IMR-90 (cell line): Measurements from ENCODE around the gene RAI1. TPM values are rescaled to one million over a fixed set of nuclear protein-coding genes. Genes with fewer than 3 reads are reported as not detected.

Experiments
- ATAC-seq: fragments of 200-7000 bp; cut with Tn5 transposase; 2 replicates; pipeline ENCODE4 v1.9.1; 2020; ENCODE audit warnings: low read depth, mild to moderate bottlenecking, moderate library complexity
- BruUV-seq: library from RNA; stranded (reverse); fragments of 400-500 nt; replicated peaks from 2 replicates; lab custom pipeline; 2021; lab: Mats Ljungman, UMichigan
- CTCF ChIA-PET: fragments of 300-600 bp; formaldehyde crosslinking; extraction: SDS; loops from one replicate; lab custom pipeline; 2021; ENCODE audit warnings: antibody characterized with exemption; lab: Yijun Ruan, JAX
- POLR2A ChIA-PET: fragments of 300-600 bp; sonication (Branson Sonifier 250); formaldehyde crosslinking; loops from one replicate; lab custom pipeline; 2022; ENCODE audit warnings: antibody characterized with exemption; ENCODE audit not compliant: unreplicated experiment; lab: Charles Lee
- DNase-seq: peaks from one replicate; pipeline ENCODE4 v3.0.0; 2013
- H2AFZ ChIP-seq: replicated peaks from 2 replicates; pipeline ENCODE3; 2013; ENCODE audit warnings: low read length, mild to moderate bottlenecking; ENCODE audit not compliant: poor library complexity
- H2AK5ac ChIP-seq: 2 replicates; pipeline ENCODE4 v1.6.1; 2013; ENCODE audit warnings: low read depth, low read length, inconsistent platforms
- H2AK9ac ChIP-seq: replicated peaks from 2 replicates; pipeline ENCODE3; 2013; ENCODE audit warnings: mild to moderate bottlenecking, low read depth, low read length, moderate library complexity; ENCODE audit not compliant: poor library complexity
- H2BK120ac ChIP-seq: 2 replicates; pipeline ENCODE4 v1.6.1; 2013; ENCODE audit warnings: low read depth, low read length, inconsistent platforms
- H2BK15ac ChIP-seq: 3 replicates; pipeline ENCODE4 v1.6.1; 2013; ENCODE audit warnings: low read depth, low read length, inconsistent platforms
- H2BK20ac ChIP-seq: 2 replicates; pipeline ENCODE4 v1.6.1; 2013; ENCODE audit warnings: low read depth, mild to moderate bottlenecking, inconsistent platforms, low read length, moderate library complexity
- H2BK5ac ChIP-seq: 2 replicates; pipeline ENCODE4 v1.6.1; 2013; ENCODE audit warnings: mild to moderate bottlenecking, low read depth, low read length, inconsistent platforms; ENCODE audit not compliant: poor library complexity, severe bottlenecking
- H3K14ac ChIP-seq: replicated peaks from 2 replicates; pipeline ENCODE4 v1.6.1; 2013; ENCODE audit warnings: low read depth, low read length, inconsistent platforms
- H3K18ac ChIP-seq: 2 replicates; pipeline ENCODE4 v1.6.1; 2013; ENCODE audit warnings: low read depth, low read length, control low read depth
- H3K23ac ChIP-seq: 2 replicates; pipeline ENCODE4 v1.6.1; 2013; ENCODE audit warnings: low read depth, low read length, inconsistent platforms
- H3K27ac ChIP-seq: 2 replicates; pipeline ENCODE4 v1.5.1; 2013; ENCODE audit warnings: mild to moderate bottlenecking, control low read depth, low read length; ENCODE audit not compliant: insufficient read depth
- H3K27me3 ChIP-seq: 2 replicates; pipeline ENCODE4 v1.6.1; 2013; ENCODE audit warnings: low read length; ENCODE audit not compliant: control insufficient read depth, insufficient read depth
- H3K36me3 ChIP-seq: 2 replicates; pipeline ENCODE4 v1.6.1; 2013; ENCODE audit warnings: low read length, mixed read lengths; ENCODE audit not compliant: control insufficient read depth, insufficient read depth
- H3K4ac ChIP-seq: 2 replicates; pipeline ENCODE4 v1.6.1; 2013; ENCODE audit warnings: low read depth, low read length, inconsistent platforms
- H3K4me1 ChIP-seq: 2 replicates; pipeline ENCODE4 v1.6.1; 2013; ENCODE audit warnings: low read length, mixed read lengths; ENCODE audit not compliant: control insufficient read depth, insufficient read depth
- H3K4me2 ChIP-seq: 2 replicates; pipeline ENCODE4 v1.6.1; 2013; ENCODE audit warnings: low read depth, mild to moderate bottlenecking, control low read depth, low read length, moderate library complexity
- H3K4me3 ChIP-seq: 2 replicates; pipeline ENCODE4 v1.5.1; 2013; ENCODE audit warnings: low read depth, mild to moderate bottlenecking, control low read depth, low read length, moderate library complexity; ENCODE audit not compliant: insufficient read depth
- H3K56ac ChIP-seq: 2 replicates; pipeline ENCODE4 v1.6.1; 2013; ENCODE audit warnings: low read length, inconsistent platforms; ENCODE audit not compliant: insufficient read depth; ENCODE audit errors: extremely low read depth
- H3K79me1 ChIP-seq, 2 experiments: 2 replicates each; pipeline ENCODE4 v1.6.1; 2013; ENCODE audit warnings: low read length in 2 of 2, inconsistent platforms in 1 of 2, low read depth in 1 of 2
- H3K9ac ChIP-seq: 2 replicates; pipeline ENCODE4 v1.6.1; 2013; ENCODE audit warnings: low read depth, low read length, control low read depth
- H3K9me1 ChIP-seq: 2 replicates; pipeline ENCODE4 v1.6.1; 2013; ENCODE audit warnings: low read length, inconsistent platforms; ENCODE audit not compliant: insufficient read depth
- H3K9me3 ChIP-seq: 2 replicates; pipeline ENCODE4 v1.6.1; 2013; ENCODE audit warnings: low read length; ENCODE audit not compliant: control insufficient read depth, insufficient read depth
- H4K20me1 ChIP-seq: 2 replicates; pipeline ENCODE4 v1.6.1; 2013; ENCODE audit warnings: low read length, inconsistent platforms; ENCODE audit not compliant: insufficient read depth
- H4K5ac ChIP-seq: 2 replicates; pipeline ENCODE4 v1.6.1; 2013; ENCODE audit warnings: mild to moderate bottlenecking, low read depth, low read length, control low read depth
- H4K8ac ChIP-seq, 2 experiments: 2 replicates each; pipeline ENCODE4 v1.6.1; 2013; ENCODE audit warnings: low read depth in 2 of 2, low read length in 2 of 2, control low read depth in 1 of 2, inconsistent platforms in 1 of 2
- H4K91ac ChIP-seq: 2 replicates; pipeline ENCODE4 v1.6.1; 2013; ENCODE audit warnings: low read depth, low read length, inconsistent platforms; ENCODE audit not compliant: insufficient read depth
- BHLHE40 ChIP-seq: fragments of 150-350 bp; IDR thresholded peaks from 2 replicates; pipeline ENCODE4 v1.6.1; 2016; ENCODE audit warnings: mild to moderate bottlenecking, low read depth, low read length
- CTCF ChIP-seq: conservative IDR thresholded peaks from 2 replicates; pipeline ENCODE4 v1.5.1; 2012; ENCODE audit warnings: mild to moderate bottlenecking, low read depth, low read length, improper control_type of control experiment
- ELK1 ChIP-seq: fragments of 150-350 bp; IDR thresholded peaks from 2 replicates; pipeline ENCODE4 v1.6.1; 2016; ENCODE audit warnings: low read depth, mild to moderate bottlenecking, low read length, moderate library complexity, borderline replicate concordance
- FOS ChIP-seq: fragments of 150-350 bp; IDR thresholded peaks from 2 replicates; pipeline ENCODE4 v1.6.1; 2016; ENCODE audit warnings: low read depth, low read length
- MAZ ChIP-seq: IDR thresholded peaks from 2 replicates; pipeline ENCODE4 v1.6.1; 2012; ENCODE audit warnings: low read depth, mild to moderate bottlenecking, low read length, improper control_type of control experiment, moderate library complexity, borderline replicate concordance
- MXI1 ChIP-seq: IDR thresholded peaks from 2 replicates; pipeline ENCODE4 v1.6.1; 2012; ENCODE audit warnings: low read depth, mild to moderate bottlenecking, low read length, moderate library complexity, borderline replicate concordance
- POLR2A ChIP-seq: IDR thresholded peaks from 2 replicates; pipeline ENCODE4 v1.6.1; 2012; ENCODE audit warnings: mild to moderate bottlenecking, low read depth, low read length
- RAD21 ChIP-seq: IDR thresholded peaks from 2 replicates; pipeline ENCODE4 v1.6.1; 2012; ENCODE audit warnings: low read length, improper control_type of control experiment
- RCOR1 ChIP-seq: IDR thresholded peaks from 2 replicates; pipeline ENCODE4 v1.6.1; 2012; ENCODE audit warnings: mild to moderate bottlenecking, low read length, improper control_type of control experiment; ENCODE audit not compliant: insufficient replicate concordance
- SMC3 ChIP-seq: fragments of 150-350 bp; IDR thresholded peaks from 2 replicates; pipeline ENCODE4 v1.6.1; 2016; ENCODE audit warnings: low read depth, mild to moderate bottlenecking, antibody characterized with exemption, low read length, moderate library complexity
- WGBS, 2 experiments: methylation state at CpG; one replicate each; pipeline versions ENCODE4 v1.1.5 to v1.1.7; 2013; ENCODE audit warnings: missing lambda C conversion rate in 2 of 2; ENCODE audit not compliant: insufficient read length in 1 of 2; ENCODE audit errors: extremely low coverage in 2 of 2; 5-methylcytosine and 5-hydroxymethylcytosine counted together
- dilution Hi-C: fragments of 300-500 bp; cut with HindIII; formaldehyde crosslinking; loops from one replicate; pipeline ENCODE4 v1.14.3; 2018; ENCODE audit warnings: low sequenced_read_pairs; ENCODE audit not compliant: unreplicated experiment
- in situ Hi-C: fragments of 300-500 bp; cut with MboI; formaldehyde crosslinking; loops from 3 replicates; pipeline ENCODE4 v1.14.3; 2019; ENCODE audit warnings: low sequenced_read_pairs, inconsistent platforms, mixed read lengths
- intact Hi-C: fragments of 100-400 bp; cut with micrococcal nuclease; formaldehyde crosslinking; loops from 2 replicates; pipeline ENCODE4 v1.10.0; 2022
- polyA plus RNA-seq, 3 experiments: library from polyadenylated mRNA; depleted of rRNA; stranded (reverse); fragments of >200 nt; gene quantifications; 2 replicates each; pipeline ENCODE4 v1.2.3, GENCODE V29; 2012; ENCODE audit warnings: low replicate concordance in 1 of 3
- total RNA-seq: library from RNA; depleted of rRNA; stranded (reverse); fragments of >200 nt; gene quantifications from 2 replicates; pipeline ENCODE4 v1.2.3, GENCODE V29; 2012

RAI1 gene
- total and polyA plus RNA-seq, 2 of the 4 experiments (the other 2 are of a cell fraction): 1.8 to 10.5 TPM

- no TSS peak for BruUV-seq
- Histone ChIP-seq H4K20me1 (peaks cover 76% of the 10 kb centered on the region), H3K23ac (no peak overlapping the region), H3K14ac (no peak overlapping the region), H3K9me3 (no peaks in the 10 kb centered on the region), H3K79me1 (peaks cover 18 to 89% of the 10 kb centered on the region in 2 experiments), H2BK120ac (no peak overlapping the region), H2BK15ac (no peak overlapping the region), H4K5ac (no peak overlapping the region), H3K56ac (no peak overlapping the region), H3K4me3 (no peak overlapping the region), H2BK20ac (no peak overlapping the region), H3K36me3 (peaks cover 60% of the 10 kb centered on the region), H4K91ac (no peak overlapping the region), H2AK9ac (no peak overlapping the region), H4K8ac (no peak overlapping the region), H3K9ac (no peak overlapping the region), H3K4me1 (peaks cover 10% of the 10 kb centered on the region; the same call in 1 of the 2 replicates), H2BK5ac (no peak overlapping the region), H3K4me2 (no peak overlapping the region), H3K27me3 (no peaks in the 10 kb centered on the region), H3K4ac (no peak overlapping the region), H2AK5ac (no peak overlapping the region), H2AFZ (no peak overlapping the region), H3K18ac (no peak overlapping the region), H3K27ac (no peak overlapping the region), H3K9me1 (peaks cover 6% of the 10 kb centered on the region; the same call in 1 of the 2 replicates)
- in situ Hi-C loops: no loop called here
- WGBS, 2 experiments: no CpG with 5 or more reads among the region's 12 CpGs
- dilution Hi-C loops: no loop called here
- ChIA-PET CTCF (no interaction called here), POLR2A (interaction anchor here (0.6 kb wide), 1 partner anchor 333 kb away, joined by 3 read pairs; no protein-coding TSS in a partner anchor)
- intact Hi-C loops: no loop called here
- DNase-seq (no peak), ATAC-seq (no peak)
- TF ChIP-seq SMC3 (no peak), CTCF (no peak), MXI1 (no peak), MAZ (no peak), RCOR1 (no peak), POLR2A (no peak), ELK1 (no peak), BHLHE40 (no peak), FOS (no peak), RAD21 (no peak)
These were observed 114.0 kb downstream of the RAI1 start for GRCh38 chr17:17795296-17795695.
